ENCODE results near the gene ENPP3. TPM values are rescaled to one million over a fixed set of nuclear protein-coding genes. Genes with fewer than 3 reads are reported as not detected.

The ENPP3 gene
- total RNA-seq, 3 donors from 2014 or later, result 0.98 to 1.8 (median 1.8) TPM

DNA sequence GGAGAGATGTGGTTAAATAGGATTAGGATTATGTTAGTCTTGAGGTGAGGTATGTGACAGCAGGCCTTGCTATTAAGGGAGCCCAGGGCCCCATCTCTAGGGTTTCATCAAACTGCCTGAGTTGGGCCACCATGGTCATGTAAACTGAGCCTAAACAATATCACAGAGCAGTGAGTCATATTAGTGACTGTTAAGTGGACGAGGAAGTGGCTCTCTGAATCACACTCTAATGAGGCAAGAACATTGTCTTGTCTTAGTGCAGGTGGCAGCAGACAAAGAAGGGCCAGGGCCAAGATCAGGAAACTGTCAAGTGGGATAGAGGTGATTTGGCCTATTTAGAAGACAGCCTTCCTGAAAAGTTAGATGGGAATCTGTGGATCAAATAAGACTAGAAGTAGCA lies 23.1 kb downstream of the ENPP3 start:
- no peak overlapping the region for H3K4me3 ChIP-seq
- H3K27me3 ChIP-seq, result no peaks in the 10 kb centered on the region
- H3K4me1 ChIP-seq, result no peaks in the 10 kb centered on the region
- H3K27ac ChIP-seq, result no peak overlapping the region
- intact Hi-C loops (cut with DNase I; ENCODE audit: low total_unique reads), result no loop called here
- TF ChIP-seq POLR2AphosphoS5 (IDR thresholded peaks at IDR 0.05) (no peak), POLR2A (IDR thresholded peaks at IDR 0.05) (no peak)
- TF ChIP-seq, protein P1, sequence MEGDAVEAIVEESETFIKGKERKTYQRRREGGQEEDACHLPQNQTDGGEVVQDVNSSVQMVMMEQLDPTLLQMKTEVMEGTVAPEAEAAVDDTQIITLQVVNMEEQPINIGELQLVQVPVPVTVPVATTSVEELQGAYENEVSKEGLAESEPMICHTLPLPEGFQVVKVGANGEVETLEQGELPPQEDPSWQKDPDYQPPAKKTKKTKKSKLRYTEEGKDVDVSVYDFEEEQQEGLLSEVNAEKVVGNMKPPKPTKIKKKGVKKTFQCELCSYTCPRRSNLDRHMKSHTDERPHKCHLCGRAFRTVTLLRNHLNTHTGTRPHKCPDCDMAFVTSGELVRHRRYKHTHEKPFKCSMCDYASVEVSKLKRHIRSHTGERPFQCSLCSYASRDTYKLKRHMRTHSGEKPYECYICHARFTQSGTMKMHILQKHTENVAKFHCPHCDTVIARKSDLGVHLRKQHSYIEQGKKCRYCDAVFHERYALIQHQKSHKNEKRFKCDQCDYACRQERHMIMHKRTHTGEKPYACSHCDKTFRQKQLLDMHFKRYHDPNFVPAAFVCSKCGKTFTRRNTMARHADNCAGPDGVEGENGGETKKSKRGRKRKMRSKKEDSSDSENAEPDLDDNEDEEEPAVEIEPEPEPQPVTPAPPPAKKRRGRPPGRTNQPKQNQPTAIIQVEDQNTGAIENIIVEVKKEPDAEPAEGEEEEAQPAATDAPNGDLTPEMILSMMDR (IDR thresholded peaks at IDR 0.05), result no peak
- H3K9me3 ChIP-seq, result no peaks in the 10 kb centered on the region
- no peaks in the 10 kb centered on the region for H3K36me3 ChIP-seq
- DNase-seq (ENCODE audit: low spot score in 2 of 2), result no peak

DNA sequence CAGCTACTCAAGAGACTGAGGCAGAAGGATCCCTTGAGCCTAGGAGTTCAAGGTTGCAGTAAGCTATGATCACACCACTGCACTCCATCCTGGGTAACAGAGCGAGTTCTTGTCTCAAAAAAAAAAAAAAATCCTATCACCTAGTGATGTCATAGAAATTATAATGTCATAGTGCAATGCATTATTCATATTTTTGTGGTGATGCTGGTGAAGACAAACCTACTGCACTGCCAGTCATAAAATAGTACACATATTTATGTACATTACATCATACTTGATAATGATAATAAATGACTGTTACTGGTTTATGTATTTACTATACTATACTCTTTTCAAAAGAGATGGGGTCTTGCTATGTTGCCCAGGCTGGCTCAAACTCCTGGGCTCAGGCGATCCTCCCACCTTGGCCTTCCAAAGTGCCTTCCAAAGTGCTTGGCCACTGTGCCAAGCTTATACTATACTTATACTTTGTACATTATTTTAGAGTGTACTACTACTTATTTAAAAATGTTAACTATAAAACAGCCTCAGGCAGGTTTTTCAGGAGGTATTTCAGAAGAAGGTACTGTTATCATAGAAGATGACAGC lies 26.6 kb downstream of the ENPP3 start:
- intact Hi-C loops (cut with DNase I; ENCODE audit: low total_unique reads), result no loop called here
- Histone ChIP-seq H3K27ac (no peak overlapping the region), H3K4me1 (no peaks in the 10 kb centered on the region), H3K9me3 (no peaks in the 10 kb centered on the region), H3K4me3 (no peak overlapping the region), H3K27me3 (no peaks in the 10 kb centered on the region), H3K36me3 (no peaks in the 10 kb centered on the region)
- DNase-seq (ENCODE audit: low spot score in 2 of 2), result no peak
- TF ChIP-seq POLR2AphosphoS5 (IDR thresholded peaks at IDR 0.05), result no peak

DNA sequence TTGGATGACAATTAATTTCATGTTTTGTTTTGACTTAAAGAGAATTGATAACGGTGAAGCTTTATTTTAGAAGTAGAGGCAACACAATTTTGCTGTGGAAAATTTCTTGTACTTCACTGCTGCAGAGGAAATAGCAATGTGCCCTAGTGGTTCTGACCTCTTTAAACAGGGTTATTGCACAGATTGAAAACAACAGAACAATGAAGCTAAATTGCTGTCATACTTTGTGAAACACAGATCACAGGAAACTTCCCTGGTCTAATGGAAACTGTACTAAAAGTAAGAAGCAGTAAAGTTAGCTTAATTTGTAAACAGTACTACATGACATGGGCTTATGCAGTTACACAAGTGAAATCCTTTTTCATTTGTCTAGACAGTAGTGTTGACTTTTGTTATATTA lies 32.8 kb downstream of the ENPP3 start:
- DNase-seq (ENCODE audit: low spot score in 2 of 2), result no peak
- H3K27me3 ChIP-seq, result no peaks in the 10 kb centered on the region
- intact Hi-C loops (cut with DNase I; ENCODE audit: low total_unique reads), result no loop called here
- no peaks in the 10 kb centered on the region for H3K9me3 ChIP-seq
- no peak overlapping the region for H3K4me3 ChIP-seq
- TF ChIP-seq, protein P1 (IDR thresholded peaks at IDR 0.05), result no peak
- no peak for TF ChIP-seq POLR2A (IDR thresholded peaks at IDR 0.05)
- TF ChIP-seq POLR2AphosphoS5 (IDR thresholded peaks at IDR 0.05), result no peak
- H3K27ac ChIP-seq, result no peak overlapping the region
- no peaks in the 10 kb centered on the region for H3K36me3 ChIP-seq
- no peaks in the 10 kb centered on the region for H3K4me1 ChIP-seq

DNA sequence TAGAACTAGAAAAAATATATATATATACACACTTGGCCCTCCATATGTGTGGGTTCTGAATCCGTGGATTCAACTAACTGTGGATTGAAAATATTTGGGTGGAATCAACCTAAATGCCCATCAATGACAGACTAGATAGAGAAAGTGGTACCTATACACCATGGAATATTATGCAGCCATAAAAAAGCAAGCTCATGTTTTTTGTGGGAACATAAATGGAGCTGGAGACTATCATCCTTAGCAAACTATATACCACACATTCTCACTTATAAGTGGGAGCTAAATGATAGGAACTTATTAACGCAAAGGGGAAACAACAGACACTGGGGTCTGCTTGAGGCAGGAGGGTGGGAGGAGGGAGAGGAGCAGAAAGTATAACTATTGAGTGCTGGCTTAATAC lies 36.1 kb downstream of the ENPP3 start:
- no peaks in the 10 kb centered on the region for H3K36me3 ChIP-seq
- TF ChIP-seq, protein P1 (IDR thresholded peaks at IDR 0.05), result no peak
- TF ChIP-seq POLR2A (IDR thresholded peaks at IDR 0.05), result no peak
- no peak for TF ChIP-seq POLR2AphosphoS5 (IDR thresholded peaks at IDR 0.05)
- no peaks in the 10 kb centered on the region for H3K4me1 ChIP-seq
- no peaks in the 10 kb centered on the region for H3K9me3 ChIP-seq
- H3K27ac ChIP-seq, result no peak overlapping the region
- intact Hi-C loops (cut with DNase I; ENCODE audit: low total_unique reads), result no loop called here
- H3K4me3 ChIP-seq, result no peak overlapping the region
- H3K27me3 ChIP-seq, result no peaks in the 10 kb centered on the region
- DNase-seq (ENCODE audit: low spot score in 2 of 2), result no peak

DNA sequence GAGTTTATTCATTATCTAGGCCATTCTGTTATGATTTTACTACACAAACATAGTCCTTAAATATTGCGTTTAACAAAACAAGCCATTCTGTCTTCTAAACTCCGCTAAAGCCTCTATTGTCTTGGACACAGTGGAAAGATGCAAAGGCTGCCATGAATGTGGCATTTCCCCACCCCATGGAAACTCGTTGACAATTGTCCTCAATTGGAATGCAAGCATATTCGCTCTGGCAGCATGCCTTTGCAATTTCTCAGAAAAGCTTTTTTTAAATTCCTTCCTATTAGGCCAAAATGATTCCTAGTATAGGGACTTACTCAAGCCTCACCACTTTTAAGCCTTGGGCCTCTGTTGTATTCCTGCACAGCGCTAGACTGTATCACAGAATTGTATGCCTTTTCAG lies 41.3 kb downstream of the ENPP3 start:
- no peak for DNase-seq (ENCODE audit: low spot score in 2 of 2)
- intact Hi-C loops (cut with DNase I; ENCODE audit: low total_unique reads), result no loop called here
- TF ChIP-seq POLR2AphosphoS5 (IDR thresholded peaks at IDR 0.05) (no peak), POLR2A (IDR thresholded peaks at IDR 0.05) (no peak)
- TF ChIP-seq, protein P1 (IDR thresholded peaks at IDR 0.05), result no peak
- H3K36me3 ChIP-seq, result no peaks in the 10 kb centered on the region
- H3K4me1 ChIP-seq, result no peaks in the 10 kb centered on the region
- H3K27ac ChIP-seq, result no peak overlapping the region
- no peaks in the 10 kb centered on the region for H3K27me3 ChIP-seq
- H3K4me3 ChIP-seq, result no peak overlapping the region
- no peaks in the 10 kb centered on the region for H3K9me3 ChIP-seq

DNA sequence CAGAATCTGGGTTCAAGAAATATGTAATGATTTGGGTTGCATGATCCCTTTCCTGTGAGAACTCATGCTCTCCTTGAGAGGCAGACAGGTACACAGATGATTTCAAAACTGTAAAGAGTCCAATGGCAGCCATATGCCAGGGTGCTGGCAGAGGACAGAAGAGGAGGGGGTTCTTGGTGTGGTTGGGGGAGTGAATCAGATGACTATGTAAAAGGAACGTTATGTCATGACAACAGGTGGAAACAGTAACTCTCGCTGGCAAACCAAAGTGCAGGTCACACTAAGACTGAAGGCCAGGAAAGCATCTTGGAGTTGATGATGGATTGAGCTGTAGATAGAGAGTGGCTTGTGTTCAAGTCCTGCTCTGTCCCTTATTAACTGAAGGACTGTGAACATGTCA lies 43.8 kb downstream of the ENPP3 start:
- no peak for DNase-seq (ENCODE audit: low spot score in 2 of 2)
- H3K4me3 ChIP-seq, result no peak overlapping the region
- TF ChIP-seq POLR2A (IDR thresholded peaks at IDR 0.05), result no peak
- H3K27me3 ChIP-seq, result no peaks in the 10 kb centered on the region
- H3K4me1 ChIP-seq, result no peaks in the 10 kb centered on the region
- no peaks in the 10 kb centered on the region for H3K9me3 ChIP-seq
- intact Hi-C loops (cut with DNase I; ENCODE audit: low total_unique reads), result no loop called here
- H3K36me3 ChIP-seq, result no peaks in the 10 kb centered on the region
- H3K27ac ChIP-seq, result no peak overlapping the region
